Trophoblast cell (in vitro differentiated cells and primary cell): ENCODE data around the gene PNPLA6. TPM values are rescaled to one million over a fixed set of nuclear protein-coding genes. Genes with fewer than 3 reads are reported as not detected.

Experiments
- DNase-seq, 2 donors: peaks; one replicate each; pipeline ENCODE4 v3.0.0-alpha.2; 2016
- H2AFZ ChIP-seq: 2 replicates; pipeline ENCODE4 v1.6.1; 2013; ENCODE audit warnings: low read length, moderate library complexity, mild to moderate bottlenecking; ENCODE audit not compliant: insufficient read depth, poor library complexity
- H2AK5ac ChIP-seq: 2 replicates; pipeline ENCODE4 v1.6.1; 2013; ENCODE audit warnings: mild to moderate bottlenecking, low read length
- H2BK120ac ChIP-seq: 2 replicates; pipeline ENCODE4 v1.6.1; 2013; ENCODE audit warnings: low read length, mild to moderate bottlenecking, moderate library complexity; ENCODE audit not compliant: insufficient read depth, poor library complexity
- H2BK12ac ChIP-seq: 2 replicates; pipeline ENCODE4 v1.6.1; 2013; ENCODE audit warnings: mild to moderate bottlenecking, low read length, moderate library complexity
- H2BK5ac ChIP-seq: 2 replicates; pipeline ENCODE4 v1.6.1; 2013; ENCODE audit warnings: low read length, low read depth, moderate library complexity, mild to moderate bottlenecking; ENCODE audit not compliant: poor library complexity
- H3K14ac ChIP-seq: 2 replicates; pipeline ENCODE4 v1.6.1; 2013; ENCODE audit warnings: mild to moderate bottlenecking, low read length
- H3K18ac ChIP-seq: 2 replicates; pipeline ENCODE4 v1.6.1; 2013; ENCODE audit warnings: mild to moderate bottlenecking, low read length
- H3K23ac ChIP-seq: 2 replicates; pipeline ENCODE4 v1.6.1; 2013; ENCODE audit warnings: low read length
- H3K27ac ChIP-seq: 2 replicates; pipeline ENCODE4 v1.5.1; 2013; ENCODE audit warnings: low read depth, mild to moderate bottlenecking, inconsistent platforms, low read length, moderate library complexity
- H3K27me3 ChIP-seq: 2 replicates; pipeline ENCODE4 v1.6.1; 2013; ENCODE audit warnings: inconsistent platforms, mild to moderate bottlenecking, low read length, moderate library complexity; ENCODE audit not compliant: insufficient read depth
- H3K36me3 ChIP-seq, 2 experiments: 1 replicate in 1 of 2; 2 replicates in 1 of 2; pipeline ENCODE4 v1.6.1; 2013; ENCODE audit warnings: low read length in 2 of 2, mild to moderate bottlenecking in 2 of 2, moderate library complexity in 1 of 2; ENCODE audit not compliant: insufficient read depth in 2 of 2, control insufficient read depth in 1 of 2
- H3K4ac ChIP-seq: 2 replicates; pipeline ENCODE4 v1.6.1; 2013; ENCODE audit warnings: low read depth, mild to moderate bottlenecking, low read length, moderate library complexity
- H3K4me1 ChIP-seq, 2 experiments: 1 replicate in 1 of 2; 2 replicates in 1 of 2; pipeline ENCODE4 v1.6.1; 2013; ENCODE audit warnings: low read length in 2 of 2, mild to moderate bottlenecking in 2 of 2, moderate library complexity in 1 of 2; ENCODE audit not compliant: insufficient read depth in 2 of 2, control insufficient read depth in 1 of 2
- H3K4me2 ChIP-seq: 2 replicates; pipeline ENCODE4 v1.6.1; 2013; ENCODE audit warnings: inconsistent platforms, mild to moderate bottlenecking, low read length, moderate library complexity
- H3K4me3 ChIP-seq: 2 replicates; pipeline ENCODE4 v1.5.1; 2013; ENCODE audit warnings: mild to moderate bottlenecking, low read depth, low read length, inconsistent platforms
- H3K79me1 ChIP-seq: one replicate; pipeline ENCODE4 v1.6.1; 2013; ENCODE audit warnings: low read length
- H3K79me2 ChIP-seq: 2 replicates; pipeline ENCODE4 v1.6.1; 2013; ENCODE audit warnings: low read length, mild to moderate bottlenecking; ENCODE audit not compliant: control insufficient read depth, insufficient read depth, poor library complexity
- H3K9ac ChIP-seq: 2 replicates; pipeline ENCODE4 v1.6.1; 2013; ENCODE audit warnings: mild to moderate bottlenecking, low read length
- H3K9me3 ChIP-seq: 2 replicates; pipeline ENCODE4 v1.6.1; 2013; ENCODE audit warnings: low read depth, mild to moderate bottlenecking, control low read depth, inconsistent platforms, low read length; ENCODE audit not compliant: insufficient read depth
- H4K12ac ChIP-seq: 2 replicates; pipeline ENCODE4 v1.6.1; 2013; ENCODE audit warnings: low read depth, mild to moderate bottlenecking, low read length, moderate library complexity
- H4K8ac ChIP-seq: 2 replicates; pipeline ENCODE4 v1.6.1; 2013; ENCODE audit warnings: low read depth, mild to moderate bottlenecking, low read length, moderate library complexity
- H4K91ac ChIP-seq: one replicate; pipeline ENCODE4 v1.6.1; 2013; ENCODE audit warnings: low read depth, mild to moderate bottlenecking, low read length, moderate library complexity
- WGBS: extraction: QIAGEN DNeasy Blood & Tissue Kit; methylation state at CpG from one replicate; pipeline ENCODE4 v1.1.7; 2013; ENCODE audit warnings: missing lambda C conversion rate; ENCODE audit not compliant: insufficient read length, insufficient coverage; ENCODE audit errors: extremely low coverage; 5-methylcytosine and 5-hydroxymethylcytosine counted together
- polyA plus RNA-seq: library from polyadenylated mRNA; stranded (reverse); fragments of 200-250 nt; gene quantifications from 2 replicates; pipeline ENCODE4 v1.2.3, GENCODE V29; 2013

PNPLA6 gene
- 73.4 and 78.6 TPM in 2 replicates for polyA plus RNA-seq

- Histone ChIP-seq H3K79me2 (peaks cover 10% of the 10 kb centered on the region), H2BK12ac (peak within 1 kb of the TSS; percentile 73), H4K8ac (peak within 1 kb of the TSS; percentile 83), H2BK120ac (peak within 1 kb of the TSS; percentile 91), H3K4me2 (peak within 1 kb of the TSS; percentile 73), H3K4me1 (peaks cover 14 to 16% of the 10 kb centered on the region in 2 experiments), H3K9ac (peak within 1 kb of the TSS; percentile 73), H3K14ac (peak within 1 kb of the TSS; percentile 93), H2AFZ (peak within 1 kb of the TSS; percentile 68), H3K4ac (peak within 1 kb of the TSS; percentile 96), H3K27me3 (no peaks in the 10 kb centered on the region), H3K27ac (peak within 1 kb of the TSS; percentile 85), H3K79me1 (peaks cover 25% of the 10 kb centered on the region), H4K91ac (peak within 1 kb of the TSS; percentile 87), H2BK5ac (peak within 1 kb of the TSS; percentile 81), H3K36me3 (peaks cover 21 to 29% of the 10 kb centered on the region in 2 experiments), H4K12ac (peak within 1 kb of the TSS; percentile 83), H3K18ac (peak within 1 kb of the TSS; percentile 97), H3K23ac (no peak within 1 kb of the TSS), H3K9me3 (no peaks in the 10 kb centered on the region), H2AK5ac (peak within 1 kb of the TSS; percentile 95), H3K4me3 (peak within 1 kb of the TSS; percentile 78)
- DNase-seq: peak; percentile 94 to 98
- WGBS: no CpG with 5 or more reads among the region's 76 CpGs
Measured at GRCh38 chr19:7535047-7535997, at the start of gene PNPLA6. PNPLA6 (plus strand) TSS chr19:7535717; CDS start chr19:7535789, 72 bp downstream.

DNA sequence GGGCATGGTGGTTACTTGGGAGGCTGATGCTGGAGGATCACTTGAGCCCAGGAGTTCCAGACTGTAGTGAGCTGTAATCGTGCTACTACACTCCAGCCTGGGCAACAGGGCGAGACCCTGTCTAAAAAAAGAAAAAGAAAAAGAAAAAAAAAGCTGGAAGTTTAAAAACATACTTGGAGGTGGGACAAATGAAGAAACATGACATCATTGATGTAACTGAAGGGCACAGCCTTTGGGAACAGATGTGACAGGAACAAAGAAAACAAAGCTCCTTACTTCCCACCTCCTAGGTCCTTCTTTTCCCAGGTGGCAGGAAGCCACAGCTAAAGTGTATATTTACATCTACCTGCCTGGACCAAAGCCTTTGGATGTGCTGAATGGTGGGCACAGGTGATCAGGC lies 48.6 kb upstream of the PNPLA6 start:
- no peak for DNase-seq
- Histone ChIP-seq H3K23ac (no peak overlapping the region), H3K14ac (no peak overlapping the region), H4K91ac (no peak overlapping the region), H3K79me2 (peaks cover 5% of the 10 kb centered on the region), H3K18ac (no peak overlapping the region), H3K4me2 (no peak overlapping the region), H4K8ac (no peak overlapping the region), H3K4me3 (no peak overlapping the region), H2BK120ac (no peak overlapping the region), H3K4ac (no peak overlapping the region), H3K79me1 (peaks cover 26% of the 10 kb centered on the region), H4K12ac (no peak overlapping the region), H2BK5ac (no peak overlapping the region), H2AFZ (no peak overlapping the region), H3K9me3 (peaks cover 3% of the 10 kb centered on the region), H3K4me1 (peaks cover 17 to 24% of the 10 kb centered on the region in 2 experiments), H3K9ac (no peak overlapping the region), H3K27ac (no peak overlapping the region), H3K27me3 (no peaks in the 10 kb centered on the region), H2AK5ac (no peak overlapping the region), H3K36me3 (no peaks in the 10 kb centered on the region), H2BK12ac (peak overlapping the region; percentile 42)
- WGBS: no CpG with 5 or more reads among the region's 2 CpGs

DNA sequence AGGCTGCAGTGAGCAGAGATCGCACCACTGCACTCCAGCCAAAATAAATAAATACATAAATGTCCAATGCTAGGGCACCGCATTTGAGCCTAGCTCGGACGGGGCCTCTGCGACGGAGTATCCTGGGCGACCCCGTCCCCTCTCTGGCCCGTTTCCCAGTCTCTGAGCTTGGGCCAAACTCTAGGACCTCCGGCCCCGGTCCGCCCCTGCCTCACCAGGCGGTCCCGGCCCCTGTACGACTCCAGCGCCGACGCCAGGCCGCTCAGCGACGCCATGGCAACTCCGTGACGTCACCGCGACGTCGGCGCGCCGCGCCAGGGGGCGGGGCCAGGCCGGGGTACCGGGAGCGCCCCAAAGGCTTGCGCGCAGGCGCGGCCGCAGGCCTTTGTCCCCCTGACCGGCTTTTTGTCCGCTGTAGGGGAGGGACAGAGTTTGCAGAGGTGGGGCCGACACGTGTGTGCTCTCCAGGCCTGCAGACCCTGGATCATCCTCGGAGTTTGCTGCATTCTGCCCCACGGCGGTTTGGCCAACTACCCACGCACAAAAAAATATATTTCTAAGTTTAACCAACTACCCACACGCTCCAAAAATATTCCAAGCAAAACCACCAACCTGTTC lies 46.7 kb upstream of the PNPLA6 start, which contains the start of gene PEX11G:
Gene PEX11G (minus strand): TSS at position 300 of the 618 bp plus-strand sequence. CDS start 25 bp downstream, at position 275.
- Histone ChIP-seq H3K23ac (no peak within 1 kb of the TSS), H4K12ac (peak within 1 kb of the TSS; percentile 94), H3K9me3 (no peaks in the 10 kb centered on the region), H2AFZ (peak within 1 kb of the TSS; percentile 94), H2AK5ac (peak within 1 kb of the TSS; percentile 9), H3K4me1 (peaks cover 6 to 10% of the 10 kb centered on the region in 2 experiments), H3K14ac (peak within 1 kb of the TSS; percentile 94), H3K79me2 (peaks cover 2% of the 10 kb centered on the region), H3K4ac (peak within 1 kb of the TSS; percentile 84), H3K18ac (peak within 1 kb of the TSS; percentile 95), H3K4me2 (peak within 1 kb of the TSS; percentile 75), H2BK120ac (peak within 1 kb of the TSS; percentile 61), H2BK12ac (peak within 1 kb of the TSS; percentile 66), H3K27ac (peak within 1 kb of the TSS; percentile 54), H4K8ac (peak within 1 kb of the TSS; percentile 96), H3K79me1 (peaks cover 11% of the 10 kb centered on the region), H3K9ac (no peak within 1 kb of the TSS), H3K4me3 (peak within 1 kb of the TSS; percentile 66), H4K91ac (peak within 1 kb of the TSS; percentile 97), H3K27me3 (no peaks in the 10 kb centered on the region), H3K36me3 (no peaks in the 10 kb centered on the region), H2BK5ac (peak within 1 kb of the TSS; percentile 64)
- peak; percentile 63 to 77 for DNase-seq
- WGBS: no CpG with 5 or more reads among the region's 49 CpGs

- H3K18ac ChIP-seq: no peak overlapping the region
- H4K91ac ChIP-seq: peak overlapping the region; percentile 70
- H4K8ac ChIP-seq: peak overlapping the region; percentile 26
- H2BK12ac ChIP-seq: peak overlapping the region; percentile 6
- no peak overlapping the region for H3K23ac ChIP-seq
- H3K79me1 ChIP-seq: peaks cover 11% of the 10 kb centered on the region
- H2AK5ac ChIP-seq: peak overlapping the region; percentile 9
- H3K9me3 ChIP-seq: no peaks in the 10 kb centered on the region
- H2BK120ac ChIP-seq: no peak overlapping the region
- H3K4me1 ChIP-seq: peaks cover 6 to 14% of the 10 kb centered on the region in 2 experiments
- H3K4me2 ChIP-seq: no peak overlapping the region
- peak overlapping the region; percentile 12 for H2BK5ac ChIP-seq
- peaks cover 2% of the 10 kb centered on the region for H3K79me2 ChIP-seq
- no peak overlapping the region for H3K14ac ChIP-seq
- H3K27me3 ChIP-seq: no peaks in the 10 kb centered on the region
- H3K27ac ChIP-seq: no peak overlapping the region
- peak overlapping the region; percentile 30 for H2AFZ ChIP-seq
- DNase-seq: no peak
- no peaks in the 10 kb centered on the region for H3K36me3 ChIP-seq
- no CpG with 5 or more reads among the region's 11 CpGs for WGBS
- H3K4ac ChIP-seq: peak overlapping the region; percentile 9
- no peak overlapping the region for H3K4me3 ChIP-seq
- H4K12ac ChIP-seq: peak overlapping the region; percentile 44
- no peak overlapping the region for H3K9ac ChIP-seq
Measured at GRCh38 chr19:7489609-7490044, 45.9 kb upstream of the PNPLA6 start.
